Common myeloid progenitor, CD34-positive (primary cell): Measurements from ENCODE around the gene ZNRF3.
A peak's percentile ranks its signal among the peaks of the same experiment; 100 is the strongest.

ENCODE experiments used
- CTCF ChIA-PET: fragments of 350-600 bp; sonication (Branson Sonifier 250); formaldehyde crosslinking; loops from one replicate; lab custom pipeline; 2021; ENCODE audit warnings: antibody characterized with exemption; lab: Charles Lee
- POLR2A ChIA-PET: fragments of 350-600 bp; sonication (Branson Sonifier 250); formaldehyde crosslinking; loops from one replicate; lab custom pipeline; 2021; ENCODE audit warnings: antibody characterized with exemption; lab: Charles Lee
- DNase-seq, 3 donors: peaks; one replicate each; pipeline versions ENCODE4 v3.0.0 to v3.0.0-alpha.2; 2013
- H3K27ac ChIP-seq, 2 experiments: 1 replicate in 1 of 2; 2 replicates in 1 of 2; pipeline ENCODE4 v1.7.0; 2013; ENCODE audit warnings: inconsistent platforms in 2 of 2, low read length in 2 of 2, mild to moderate bottlenecking in 2 of 2, low read depth in 1 of 2, moderate library complexity in 1 of 2; ENCODE audit not compliant: severe bottlenecking in 2 of 2, insufficient read depth in 1 of 2, poor library complexity in 1 of 2
- H3K27me3 ChIP-seq, 5 experiments: replicated peaks in 2 of 5; 1 replicate in 3 of 5; 2 replicates in 2 of 5; pipeline versions ENCODE4 v1.6.1 to v1.7.0; 2013; ENCODE audit warnings: low read length in 4 of 5, mild to moderate bottlenecking in 2 of 5, moderate library complexity in 2 of 5, inconsistent platforms in 1 of 5; ENCODE audit not compliant: insufficient read depth in 5 of 5, control insufficient read depth in 4 of 5
- H3K36me3 ChIP-seq, 4 experiments: 1 replicate in 2 of 4; 2 replicates in 2 of 4; pipeline versions ENCODE4 v1.6.1 to v1.7.0; 2013; ENCODE audit warnings: low read length in 3 of 4, control low read depth in 1 of 4, mild to moderate bottlenecking in 1 of 4; ENCODE audit not compliant: control insufficient read depth in 4 of 4, insufficient read depth in 4 of 4
- H3K4me1 ChIP-seq, 4 experiments: 1 replicate in 3 of 4; 2 replicates in 1 of 4; pipeline versions ENCODE4 v1.6.1 to v1.7.1; 2013; ENCODE audit warnings: low read length in 3 of 4, mild to moderate bottlenecking in 3 of 4, control low read depth in 1 of 4, inconsistent platforms in 1 of 4, moderate library complexity in 1 of 4; ENCODE audit not compliant: control insufficient read depth in 4 of 4, insufficient read depth in 4 of 4; ENCODE audit errors: control extremely low read depth in 1 of 4
- H3K4me3 ChIP-seq, 7 experiments: 1 replicate in 4 of 7; 2 replicates in 3 of 7; pipeline versions ENCODE4 v1.5.1 to v1.7.0; 2013; ENCODE audit warnings: mild to moderate bottlenecking in 7 of 7, low read length in 6 of 7, moderate library complexity in 6 of 7, inconsistent platforms in 2 of 7, low read depth in 2 of 7, control low read depth in 1 of 7; ENCODE audit not compliant: insufficient read depth in 4 of 7, control insufficient read depth in 1 of 7; ENCODE audit errors: extremely low read depth in 1 of 7
- H3K9me3 ChIP-seq, 5 experiments: 1 replicate in 4 of 5; 2 replicates in 1 of 5; pipeline versions ENCODE4 v1.6.1 to v1.7.1; 2013; ENCODE audit warnings: low read length in 4 of 5, mild to moderate bottlenecking in 2 of 5, inconsistent platforms in 1 of 5, low read depth in 1 of 5, moderate library complexity in 1 of 5; ENCODE audit not compliant: control insufficient read depth in 4 of 5, insufficient read depth in 2 of 5; ENCODE audit errors: control extremely low read depth in 1 of 5
- WGBS: methylation state at CpG from one replicate; pipeline ENCODE4 v1.1.5; 2013; ENCODE audit not compliant: insufficient coverage; 5-methylcytosine and 5-hydroxymethylcytosine counted together

Gene ZNRF3

GRCh38 chr22:29055192-29055830 lies 171.9 kb downstream of the ZNRF3 start:
- POLR2A ChIA-PET: interaction anchor here (0.6 kb wide), 1 partner anchor 623 kb away, joined by 3 read pairs; no protein-coding TSS in a partner anchor
- H3K36me3 ChIP-seq: peaks cover 0 to 3% (median under 1%) of the 10 kb centered on the region in 4 experiments

DNA sequence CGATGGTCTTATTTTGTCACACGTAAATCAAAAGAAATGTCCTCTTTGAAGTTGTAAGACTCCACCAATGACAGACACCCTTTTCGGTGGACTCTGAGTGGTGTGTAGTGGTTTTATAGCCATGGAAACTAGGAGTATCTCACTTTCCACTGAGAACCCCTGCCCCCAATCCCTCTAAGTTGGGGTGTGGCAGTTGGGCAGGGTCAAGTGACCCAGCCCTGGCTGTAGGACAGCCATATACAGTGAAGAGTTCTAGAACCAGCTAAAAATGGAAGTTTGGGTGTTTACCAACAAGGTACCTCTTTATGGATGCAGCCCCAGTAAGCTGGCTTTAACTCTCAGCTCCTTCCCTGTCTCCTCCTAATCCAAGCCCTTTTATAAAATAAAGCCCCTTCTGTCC lies 173.1 kb downstream of the ZNRF3 start:
- CTCF ChIA-PET: interaction anchor here (1.4 kb wide), 1 partner anchor 16 kb away, joined by 3 read pairs; no protein-coding TSS in a partner anchor
- Histone ChIP-seq H3K4me3 (no peak overlapping the region), H3K4me1 (peaks cover 0 to 6% (median 0%) of the 10 kb centered on the region in 4 experiments), H3K9me3 (no peaks in the 10 kb centered on the region), H3K36me3 (no peaks in the 10 kb centered on the region), H3K27ac (no peak overlapping the region), H3K27me3 (peaks cover 0 to 19% (median 5%) of the 10 kb centered on the region in 5 experiments)
- no peak for DNase-seq
- POLR2A ChIA-PET: no interaction called here
- 95% methylated on average over 2 of the region's 3 CpGs for WGBS

More at GRCh38 chr22:29055192-29055830, 171.9 kb downstream of the ZNRF3 start:
- Histone ChIP-seq H3K27me3 (peaks cover 0 to 12% (median 3%) of the 10 kb centered on the region in 5 experiments), H3K9me3 (no peaks in the 10 kb centered on the region), H3K4me3 (no peak overlapping the region), H3K4me1 (peaks cover 0 to 2% (median 0%) of the 10 kb centered on the region in 4 experiments), H3K27ac (no peak overlapping the region)
- 95% methylated on average over 11 of the region's 14 CpGs for WGBS
- CTCF ChIA-PET: interaction anchor here (0.9 to 1.4 kb wide), 3 partner anchors 9 to 190 kb away, joined by 3 to 4 read pairs (median 3); no protein-coding TSS in a partner anchor
- DNase-seq: no peak

DNA sequence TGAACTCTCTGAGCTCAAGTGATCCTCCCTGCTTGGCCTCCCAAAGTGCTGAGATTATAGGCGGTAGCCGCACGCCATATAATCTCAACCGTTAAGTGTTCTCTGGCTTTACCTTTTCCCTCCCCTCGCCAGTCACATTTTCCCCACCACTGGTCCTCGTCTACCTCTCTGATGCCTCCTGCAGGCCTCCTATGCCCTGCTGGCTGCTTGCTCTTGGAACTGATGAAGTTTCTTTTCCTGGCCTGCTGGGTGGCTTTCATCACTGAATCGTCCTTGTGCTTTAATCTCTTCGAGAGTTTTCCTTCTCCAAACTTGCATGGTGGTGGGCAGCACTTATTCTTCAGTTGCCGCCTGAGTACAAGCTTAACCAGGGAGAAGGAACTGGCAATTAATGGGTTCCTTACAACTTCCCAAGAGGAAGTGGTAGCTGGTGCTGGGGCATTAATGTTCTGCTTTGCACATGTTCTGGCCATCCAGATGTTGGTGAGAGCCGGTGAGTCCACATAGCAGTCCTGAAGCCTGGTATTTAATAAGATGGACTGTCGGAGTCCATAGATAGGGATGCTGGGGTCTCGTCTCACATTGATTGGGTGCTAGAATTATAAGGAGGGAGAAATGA lies 177.0 kb downstream of the ZNRF3 start:
- ChIA-PET POLR2A (no interaction called here), CTCF (no interaction called here)
- peak in 2 of 3 donors; percentile 41 to 42 for DNase-seq

GRCh38 chr22:29060931-29061330 lies 177.6 kb downstream of the ZNRF3 start:
- H3K27ac ChIP-seq: no peak overlapping the region
- peaks cover 3 to 41% (median 13%) of the 10 kb centered on the region in 5 experiments for H3K27me3 ChIP-seq
- CTCF ChIA-PET: interaction anchor here (0.7 kb wide), 1 partner anchor 15 kb away, joined by 3 read pairs; no protein-coding TSS in a partner anchor
- POLR2A ChIA-PET: no interaction called here
- H3K4me1 ChIP-seq: peaks cover 0 to 6% (median 5%) of the 10 kb centered on the region in 4 experiments
- H3K36me3 ChIP-seq: no peaks in the 10 kb centered on the region
- 65% methylated on average over 6 of the region's 7 CpGs for WGBS
- DNase-seq: no peak
- H3K9me3 ChIP-seq: no peaks in the 10 kb centered on the region
- no peak overlapping the region for H3K4me3 ChIP-seq

More for the DNA sequence above, 177.0 kb downstream of the ZNRF3 start:
- Histone ChIP-seq H3K4me1 (peaks cover 0 to 6% (median under 1%) of the 10 kb centered on the region in 4 experiments), H3K27me3 (peaks cover 3 to 41% (median 13%) of the 10 kb centered on the region in 5 experiments), H3K36me3 (no peaks in the 10 kb centered on the region), H3K27ac (no peak overlapping the region), H3K9me3 (no peaks in the 10 kb centered on the region), H3K4me3 (no peak overlapping the region)
- WGBS: 57% methylated on average over 9 of the region's 12 CpGs

GRCh38 chr22:29061773-29062172 lies 178.4 kb downstream of the ZNRF3 start, which contains the start of gene C22orf31:
TSS of gene C22orf31 (minus strand) at chr22:29061831. CDS start at chr22:29061792, 39 bp downstream.
- Histone ChIP-seq H3K4me3 (no peak within 1 kb of the TSS), H3K9me3 (no peaks in the 10 kb centered on the region), H3K4me1 (peaks cover 0 to 6% (median 6%) of the 10 kb centered on the region in 4 experiments), H3K27me3 (peaks cover 3 to 43% (median 13%) of the 10 kb centered on the region in 5 experiments), H3K27ac (no peak within 1 kb of the TSS), H3K36me3 (no peaks in the 10 kb centered on the region)
- 83% methylated on average over 1 of the region's 2 CpGs for WGBS
- POLR2A ChIA-PET: interaction anchor here (0.5 kb wide), 1 partner anchor 64 kb away, joined by 3 read pairs; no protein-coding TSS in a partner anchor
- DNase-seq: no peak
- CTCF ChIA-PET: interaction anchor here (0.7 kb wide), 1 partner anchor 14 kb away, joined by 3 read pairs; no protein-coding TSS in a partner anchor

- no peak for DNase-seq
- H3K27ac ChIP-seq: no peak overlapping the region
- H3K9me3 ChIP-seq: no peaks in the 10 kb centered on the region
- no peaks in the 10 kb centered on the region for H3K36me3 ChIP-seq
- 84% methylated on average over 6 of the region's 8 CpGs for WGBS
- peaks cover 0 to 6% (median 6%) of the 10 kb centered on the region in 4 experiments for H3K4me1 ChIP-seq
- CTCF ChIA-PET: interaction anchor here (1.6 kb wide), 1 partner anchor 183 kb away, joined by 3 read pairs; no protein-coding TSS in a partner anchor
- H3K4me3 ChIP-seq: no peak overlapping the region
- peaks cover 3 to 44% (median 13%) of the 10 kb centered on the region in 5 experiments for H3K27me3 ChIP-seq
- POLR2A ChIA-PET: interaction anchor here (0.5 kb wide), 1 partner anchor 65 kb away, joined by 3 read pairs; no protein-coding TSS in a partner anchor
Observed at GRCh38 chr22:29062286-29062821, 179.0 kb downstream of the ZNRF3 start.
